IPS-20b (cell line): ENCODE measurements around the gene DNAJC24.

Experiments used
- H3K27ac ChIP-seq: one replicate; pipeline ENCODE4 v1.5.1; 2013; ENCODE audit warnings: low read length
- H3K27me3 ChIP-seq: 2 replicates; pipeline ENCODE4 v1.6.1; 2013; ENCODE audit warnings: mild to moderate bottlenecking, low read length, inconsistent platforms; ENCODE audit not compliant: insufficient read depth
- H3K36me3 ChIP-seq: 2 replicates; pipeline ENCODE4 v1.6.1; 2013; ENCODE audit warnings: low read depth, mild to moderate bottlenecking, inconsistent platforms, low read length, moderate library complexity; ENCODE audit not compliant: insufficient read depth
- H3K4me1 ChIP-seq: 2 replicates; pipeline ENCODE4 v1.6.1; 2013; ENCODE audit warnings: mild to moderate bottlenecking, control low read depth, inconsistent platforms, low read length, moderate library complexity; ENCODE audit not compliant: insufficient read depth
- H3K4me3 ChIP-seq: 2 replicates; pipeline ENCODE4 v1.5.1; 2013; ENCODE audit warnings: mild to moderate bottlenecking, low read length, inconsistent platforms
- H3K9ac ChIP-seq: 2 replicates; pipeline ENCODE4 v1.6.1; 2013; ENCODE audit warnings: low read depth, mild to moderate bottlenecking, inconsistent platforms, low read length, moderate library complexity
- H3K9me3 ChIP-seq: 2 replicates; pipeline ENCODE4 v1.6.1; 2013; ENCODE audit warnings: mild to moderate bottlenecking, low read depth, low read length, inconsistent platforms; ENCODE audit not compliant: insufficient read depth

DNAJC24 gene

GRCh38 chr11:31445621-31446020 lies 76.0 kb downstream of the DNAJC24 start:
- Histone ChIP-seq H3K36me3 (no peaks in the 10 kb centered on the region; the same call in 1 of the 2 replicates), H3K9me3 (no peaks in the 10 kb centered on the region), H3K27me3 (no peaks in the 10 kb centered on the region), H3K4me1 (peaks cover 11% of the 10 kb centered on the region), H3K4me3 (no peak overlapping the region), H3K27ac (no peak overlapping the region), H3K9ac (no peak overlapping the region)

GRCh38 chr11:31449040-31449439 lies 79.4 kb downstream of the DNAJC24 start:
- Histone ChIP-seq H3K36me3 (no peaks in the 10 kb centered on the region; the same call in 1 of the 2 replicates), H3K9me3 (no peaks in the 10 kb centered on the region), H3K4me1 (no peaks in the 10 kb centered on the region; the same call in 1 of the 2 replicates), H3K4me3 (no peak overlapping the region), H3K9ac (no peak overlapping the region), H3K27me3 (no peaks in the 10 kb centered on the region), H3K27ac (no peak overlapping the region)

GRCh38 chr11:31450841-31451240 lies 81.2 kb downstream of the DNAJC24 start:
- Histone ChIP-seq H3K27me3 (no peaks in the 10 kb centered on the region), H3K36me3 (no peaks in the 10 kb centered on the region; the same call in 1 of the 2 replicates), H3K27ac (no peak overlapping the region)

GRCh38 chr11:31455177-31455576 lies 85.5 kb downstream of the DNAJC24 start:
- Histone ChIP-seq H3K4me3 (no peak overlapping the region), H3K27ac (no peak overlapping the region), H3K36me3 (no peaks in the 10 kb centered on the region; the same call in 1 of the 2 replicates), H3K9me3 (no peaks in the 10 kb centered on the region), H3K27me3 (no peaks in the 10 kb centered on the region), H3K4me1 (no peaks in the 10 kb centered on the region), H3K9ac (no peak overlapping the region)

More at GRCh38 chr11:31450841-31451240, 81.2 kb downstream of the DNAJC24 start:
- Histone ChIP-seq H3K9ac (no peak overlapping the region), H3K4me1 (no peaks in the 10 kb centered on the region), H3K4me3 (no peak overlapping the region), H3K9me3 (no peaks in the 10 kb centered on the region)

GRCh38 chr11:31464436-31464835 lies 94.8 kb downstream of the DNAJC24 start:
- no peak overlapping the region for H3K4me3 ChIP-seq
- no peak overlapping the region for H3K27ac ChIP-seq
- H3K36me3 ChIP-seq, result peaks cover 6% of the 10 kb centered on the region
- H3K4me1 ChIP-seq, result no peaks in the 10 kb centered on the region; the same call in 1 of the 2 replicates
- H3K9ac ChIP-seq, result no peak overlapping the region
- peaks cover 16% of the 10 kb centered on the region; the same call in 1 of the 2 replicates for H3K9me3 ChIP-seq
- no peaks in the 10 kb centered on the region for H3K27me3 ChIP-seq

- no peak overlapping the region for H3K9ac ChIP-seq
- no peaks in the 10 kb centered on the region for H3K27me3 ChIP-seq
Measured at GRCh38 chr11:31474083-31474482, 104.4 kb downstream of the DNAJC24 start.

GRCh38 chr11:31477528-31478222 lies 108.0 kb downstream of the DNAJC24 start:
- no peak overlapping the region for H3K27ac ChIP-seq
- H3K9me3 ChIP-seq, result no peaks in the 10 kb centered on the region

More at GRCh38 chr11:31474083-31474482, 104.4 kb downstream of the DNAJC24 start:
- H3K4me1 ChIP-seq, result no peaks in the 10 kb centered on the region; the same call in 1 of the 2 replicates
- H3K9me3 ChIP-seq, result no peaks in the 10 kb centered on the region
- no peak overlapping the region for H3K4me3 ChIP-seq
- H3K27ac ChIP-seq, result no peak overlapping the region
- no peaks in the 10 kb centered on the region for H3K36me3 ChIP-seq

GRCh38 chr11:31478223-31478590 lies 108.5 kb downstream of the DNAJC24 start:
- Histone ChIP-seq H3K9me3 (no peaks in the 10 kb centered on the region), H3K36me3 (no peaks in the 10 kb centered on the region), H3K4me1 (no peaks in the 10 kb centered on the region), H3K27ac (no peak overlapping the region), H3K27me3 (no peaks in the 10 kb centered on the region), H3K9ac (no peak overlapping the region), H3K4me3 (no peak overlapping the region)

More at GRCh38 chr11:31477528-31478222, 108.0 kb downstream of the DNAJC24 start:
- H3K36me3 ChIP-seq, result no peaks in the 10 kb centered on the region
- no peaks in the 10 kb centered on the region for H3K27me3 ChIP-seq
- H3K9ac ChIP-seq, result no peak overlapping the region
- no peaks in the 10 kb centered on the region for H3K4me1 ChIP-seq
- no peak overlapping the region for H3K4me3 ChIP-seq

GRCh38 chr11:31479066-31479465 lies 109.4 kb downstream of the DNAJC24 start:
- no peak overlapping the region for H3K27ac ChIP-seq
- no peaks in the 10 kb centered on the region for H3K36me3 ChIP-seq
- H3K27me3 ChIP-seq, result no peaks in the 10 kb centered on the region
- no peaks in the 10 kb centered on the region for H3K9me3 ChIP-seq
- H3K9ac ChIP-seq, result no peak overlapping the region
- H3K4me3 ChIP-seq, result no peak overlapping the region
- peaks cover under 1% of the 10 kb centered on the region; the same call in 1 of the 2 replicates for H3K4me1 ChIP-seq

- Histone ChIP-seq H3K27me3 (no peaks in the 10 kb centered on the region), H3K9me3 (no peaks in the 10 kb centered on the region), H3K36me3 (no peaks in the 10 kb centered on the region), H3K27ac (no peak overlapping the region), H3K9ac (no peak overlapping the region), H3K4me1 (peaks cover 17% of the 10 kb centered on the region; the same call in 1 of the 2 replicates), H3K4me3 (no peak overlapping the region)
Measured at GRCh38 chr11:31480930-31481329, 111.3 kb downstream of the DNAJC24 start.
